WI38 (cell line): ENCODE measurements around the gene ZNF618.

Experiments used
- H3K4me3 ChIP-seq: 2 replicates; pipeline ENCODE4 v1.5.1; 2011; ENCODE audit warnings: low read depth, mild to moderate bottlenecking, control low read depth, low read length
- TF ChIP-seq, protein P1 (sequence below): IDR thresholded peaks from 2 replicates; pipeline ENCODE4 v1.5.1; 2012; ENCODE audit warnings: low read depth, mild to moderate bottlenecking, control low read depth, low read length

Gene ZNF618

DNA sequence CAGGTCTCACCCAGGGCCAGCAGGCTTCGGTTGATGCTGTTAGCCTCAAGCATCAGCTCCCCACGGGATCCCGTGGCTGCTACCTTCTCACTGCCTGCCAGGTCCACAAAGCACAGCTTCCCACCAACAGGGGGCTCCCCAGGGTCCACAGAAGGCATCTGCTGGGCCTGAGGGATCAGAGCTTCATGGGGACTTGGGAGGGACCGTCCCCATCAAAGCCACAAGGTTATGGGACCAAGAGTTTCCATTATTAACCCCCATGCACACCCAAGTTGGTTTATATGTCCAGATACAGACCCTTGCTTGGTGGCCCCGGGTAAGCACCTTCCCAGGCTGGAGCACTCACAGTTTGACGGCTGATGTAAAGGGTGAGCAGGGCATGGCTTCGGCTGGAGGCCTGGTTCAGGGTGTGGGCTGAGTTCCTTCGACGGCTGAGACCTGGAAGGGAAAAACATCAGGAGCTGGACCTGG, 220.0 kb downstream of the ZNF618 start:
- no peak overlapping the region for H3K4me3 ChIP-seq
- TF ChIP-seq, protein P1, sequence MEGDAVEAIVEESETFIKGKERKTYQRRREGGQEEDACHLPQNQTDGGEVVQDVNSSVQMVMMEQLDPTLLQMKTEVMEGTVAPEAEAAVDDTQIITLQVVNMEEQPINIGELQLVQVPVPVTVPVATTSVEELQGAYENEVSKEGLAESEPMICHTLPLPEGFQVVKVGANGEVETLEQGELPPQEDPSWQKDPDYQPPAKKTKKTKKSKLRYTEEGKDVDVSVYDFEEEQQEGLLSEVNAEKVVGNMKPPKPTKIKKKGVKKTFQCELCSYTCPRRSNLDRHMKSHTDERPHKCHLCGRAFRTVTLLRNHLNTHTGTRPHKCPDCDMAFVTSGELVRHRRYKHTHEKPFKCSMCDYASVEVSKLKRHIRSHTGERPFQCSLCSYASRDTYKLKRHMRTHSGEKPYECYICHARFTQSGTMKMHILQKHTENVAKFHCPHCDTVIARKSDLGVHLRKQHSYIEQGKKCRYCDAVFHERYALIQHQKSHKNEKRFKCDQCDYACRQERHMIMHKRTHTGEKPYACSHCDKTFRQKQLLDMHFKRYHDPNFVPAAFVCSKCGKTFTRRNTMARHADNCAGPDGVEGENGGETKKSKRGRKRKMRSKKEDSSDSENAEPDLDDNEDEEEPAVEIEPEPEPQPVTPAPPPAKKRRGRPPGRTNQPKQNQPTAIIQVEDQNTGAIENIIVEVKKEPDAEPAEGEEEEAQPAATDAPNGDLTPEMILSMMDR = no peak

DNA sequence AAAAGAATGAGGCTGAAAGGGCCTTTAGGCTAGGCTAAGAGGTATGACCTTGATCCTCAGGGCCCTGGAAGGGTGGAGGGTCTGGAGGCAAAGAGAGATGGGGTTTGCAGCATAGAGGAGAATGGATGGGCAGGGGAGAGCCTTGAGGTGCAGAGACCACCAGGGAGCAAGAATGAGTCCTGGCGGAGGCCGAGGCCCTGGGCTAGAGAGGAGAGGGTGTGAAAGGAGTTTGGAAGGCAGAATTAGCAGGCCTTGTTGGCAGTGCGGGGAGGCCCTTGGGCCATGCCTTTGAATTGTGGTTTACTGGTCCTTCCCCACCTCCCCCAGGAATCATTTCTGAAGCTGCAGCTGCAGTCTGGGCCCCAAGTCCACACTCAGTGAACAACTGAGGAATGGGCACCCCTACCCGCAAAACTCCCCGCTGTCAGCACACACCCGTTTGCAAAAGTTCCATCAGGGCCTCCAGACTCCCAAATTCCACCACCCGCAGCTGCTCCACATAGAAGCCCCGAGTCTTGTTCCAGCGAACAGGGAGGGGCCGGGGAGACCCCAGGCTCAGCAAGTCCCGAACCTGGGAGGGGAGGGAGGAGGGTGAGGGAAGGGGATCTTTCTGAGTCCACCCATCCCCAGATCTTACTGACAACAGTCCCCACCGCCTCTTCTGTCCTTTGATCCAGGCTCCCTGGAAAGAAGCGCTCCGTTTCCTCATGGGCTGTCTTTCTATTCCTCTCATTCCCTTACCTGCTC, 220.9 kb downstream of the ZNF618 start:
- TF ChIP-seq, protein P1 = no peak
- no peak overlapping the region for H3K4me3 ChIP-seq

DNA sequence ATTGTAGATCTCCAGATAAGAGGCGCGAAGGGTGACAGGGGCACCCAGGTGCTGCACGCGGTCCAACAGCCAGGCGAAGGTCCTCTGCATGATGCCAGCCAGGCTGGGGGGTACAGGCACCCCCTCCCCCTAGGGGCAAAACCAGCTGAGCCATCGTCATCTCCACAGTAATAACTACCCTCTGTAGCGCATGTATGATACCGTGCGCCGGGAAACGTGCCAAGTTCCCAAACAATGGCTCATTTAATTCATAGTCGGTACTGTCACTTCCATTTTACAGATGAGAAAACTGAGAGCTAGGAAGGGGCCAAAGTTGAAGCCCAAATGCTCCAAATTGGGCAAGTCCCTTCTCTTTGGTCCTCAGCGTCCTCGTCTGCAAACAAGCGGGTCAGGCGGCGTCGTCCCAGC, 221.5 kb downstream of the ZNF618 start:
- no peak overlapping the region for H3K4me3 ChIP-seq
- TF ChIP-seq, protein P1 = no peak

DNA sequence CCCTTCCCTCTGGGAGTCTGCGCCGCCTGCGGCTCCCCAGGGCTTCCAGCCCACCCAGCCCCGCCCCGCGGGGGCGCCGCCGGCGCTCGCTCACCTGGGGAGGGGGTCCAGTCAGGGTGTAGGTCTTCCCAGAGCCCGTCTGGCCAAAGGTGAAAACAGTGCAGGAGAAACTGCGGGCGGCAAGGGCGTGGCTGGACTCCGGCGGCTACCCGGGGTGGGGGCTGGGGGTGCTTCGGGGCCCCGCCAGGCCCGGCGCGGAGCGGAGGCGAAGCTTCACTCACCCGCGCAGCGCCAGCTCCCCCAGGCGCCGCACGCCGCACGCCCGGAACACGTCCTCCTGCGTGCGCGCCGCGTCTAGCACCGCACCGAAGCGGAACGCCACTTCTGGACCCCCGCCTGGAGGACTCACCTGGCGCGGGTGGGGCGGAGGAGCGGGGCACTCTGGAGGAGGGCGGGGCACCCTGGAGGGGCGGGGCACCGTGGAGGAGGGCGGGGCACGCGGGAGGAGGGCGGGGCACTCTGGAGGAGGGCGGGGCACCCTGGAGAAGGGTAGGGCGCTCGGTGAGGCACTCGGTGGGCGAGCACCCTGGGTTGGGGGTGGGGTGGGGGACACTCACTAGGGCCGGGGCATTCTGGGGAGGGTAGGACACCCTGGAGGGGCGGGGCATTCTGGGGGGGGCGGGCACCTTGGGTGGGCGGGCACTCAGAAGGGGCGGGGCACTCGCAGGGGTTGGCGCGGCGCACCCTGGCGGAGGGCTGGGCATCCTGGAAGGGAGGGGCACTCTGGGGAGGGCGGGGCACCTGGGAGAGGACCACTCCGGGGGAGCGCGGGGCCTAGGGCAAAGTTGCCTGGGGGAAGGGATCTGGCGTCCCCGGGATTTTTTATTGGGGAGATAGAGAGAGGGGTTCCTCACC, 222.2 kb downstream of the ZNF618 start:
- H3K4me3 ChIP-seq = no peak overlapping the region
- TF ChIP-seq, protein P1 = no peak

DNA sequence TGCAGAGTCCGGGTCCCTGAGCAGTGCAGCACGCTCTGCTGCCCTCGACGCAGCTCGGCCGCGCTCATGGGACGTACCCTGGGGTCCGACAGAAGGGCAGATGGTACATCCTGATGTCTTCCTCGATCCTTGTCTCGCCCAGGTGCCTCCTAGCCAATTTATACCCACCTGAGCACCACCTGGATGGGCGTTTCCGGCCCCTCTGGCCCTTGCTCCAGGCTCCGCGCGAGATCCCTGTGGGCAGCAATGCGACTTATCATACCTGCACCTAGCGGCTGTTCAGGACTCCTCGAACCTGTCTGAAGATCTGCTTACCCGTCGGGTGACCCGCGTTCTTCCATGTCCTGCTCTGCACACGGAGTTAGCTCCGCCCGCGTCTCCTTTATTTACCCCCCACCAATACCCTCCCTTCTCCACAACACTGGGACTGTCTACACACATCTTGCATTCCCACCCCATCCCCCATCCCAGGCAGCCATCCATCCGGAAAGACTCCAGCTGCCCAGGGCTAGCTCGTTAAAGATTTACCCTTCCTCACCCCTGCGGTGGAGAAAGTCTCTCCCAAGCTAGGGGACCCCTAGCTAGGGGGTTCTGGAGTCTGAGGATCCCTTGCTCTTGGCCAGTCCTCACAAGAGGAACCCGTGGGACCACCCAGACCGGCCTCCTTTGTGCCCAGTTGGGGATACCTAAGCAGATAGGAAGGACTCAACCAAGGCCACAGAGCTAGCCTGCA, 223.0 kb downstream of the ZNF618 start, which contains the start of gene KIF12:
Gene KIF12 (minus strand): TSS at position 357 of the 733 bp plus-strand sequence. CDS start 16 bp downstream, at position 341.
- no peak within 1 kb of the TSS for H3K4me3 ChIP-seq

DNA sequence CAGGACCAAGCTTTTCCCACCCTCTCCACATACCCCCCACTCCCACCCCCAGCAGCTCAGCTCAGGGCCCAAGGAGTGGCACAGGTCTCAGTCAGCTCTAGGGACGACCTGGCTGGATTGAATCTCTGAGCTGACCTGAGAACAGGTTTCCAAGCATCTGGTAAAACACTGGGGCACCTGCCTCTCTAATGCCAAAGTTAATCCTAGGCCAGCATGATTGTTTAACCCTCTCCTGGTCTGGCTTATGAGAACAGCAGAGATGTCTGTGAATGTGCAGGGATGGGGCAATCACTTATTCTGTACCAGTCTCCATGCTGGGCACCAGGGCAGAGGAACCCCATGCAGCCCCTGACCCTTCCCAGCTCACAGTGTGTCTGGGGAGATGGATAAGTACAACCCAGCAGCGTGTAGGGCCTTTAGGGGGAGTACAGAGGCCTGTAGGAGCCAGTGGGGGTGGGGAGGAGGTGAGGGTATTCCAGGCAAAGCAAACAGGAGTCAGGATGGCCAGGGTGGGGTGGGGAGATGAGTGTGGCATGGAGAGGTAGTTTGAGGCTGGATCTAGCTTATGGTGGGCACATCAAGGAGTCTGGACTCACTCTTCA, 223.7 kb downstream of the ZNF618 start:
- H3K4me3 ChIP-seq = no peak overlapping the region

More for the DNA sequence above, 223.0 kb downstream of the ZNF618 start, which contains the start of gene KIF12:
- TF ChIP-seq, protein P1 = no peak

More for the DNA sequence above, 223.7 kb downstream of the ZNF618 start:
- TF ChIP-seq, protein P1 = no peak
